T-helper 1 cell treated with Interleukin-12 subunit alpha and Interleukin-12 subunit beta and Interleukin-4 antibody, amounts not matched to agents 30 ng/mL and 1 ng/mL, for 36 hours (primary cell): Measurements from ENCODE around the gene TTC34. TPM values are rescaled to one million over a fixed set of nuclear protein-coding genes. Genes with fewer than 3 reads are reported as not detected.
"Not testable (repeated sequence)": the region's sequence is repeated elsewhere in the genome, so short reads cannot be mapped to it uniquely, and the experiment has no call there.

ENCODE experiments used
- intact Hi-C: fragments of 100-400 bp; cut with micrococcal nuclease; formaldehyde crosslinking; loops from one replicate; pipeline ENCODE4 v1.15.1; 2024
- total RNA-seq: library from RNA; stranded (reverse); gene quantifications from 2 replicates; pipeline ENCODE4 v1.2.3, GENCODE V29; 2022

Gene TTC34
- total RNA-seq, 1 donor from 2014 or later: 2.3 TPM

DNA sequence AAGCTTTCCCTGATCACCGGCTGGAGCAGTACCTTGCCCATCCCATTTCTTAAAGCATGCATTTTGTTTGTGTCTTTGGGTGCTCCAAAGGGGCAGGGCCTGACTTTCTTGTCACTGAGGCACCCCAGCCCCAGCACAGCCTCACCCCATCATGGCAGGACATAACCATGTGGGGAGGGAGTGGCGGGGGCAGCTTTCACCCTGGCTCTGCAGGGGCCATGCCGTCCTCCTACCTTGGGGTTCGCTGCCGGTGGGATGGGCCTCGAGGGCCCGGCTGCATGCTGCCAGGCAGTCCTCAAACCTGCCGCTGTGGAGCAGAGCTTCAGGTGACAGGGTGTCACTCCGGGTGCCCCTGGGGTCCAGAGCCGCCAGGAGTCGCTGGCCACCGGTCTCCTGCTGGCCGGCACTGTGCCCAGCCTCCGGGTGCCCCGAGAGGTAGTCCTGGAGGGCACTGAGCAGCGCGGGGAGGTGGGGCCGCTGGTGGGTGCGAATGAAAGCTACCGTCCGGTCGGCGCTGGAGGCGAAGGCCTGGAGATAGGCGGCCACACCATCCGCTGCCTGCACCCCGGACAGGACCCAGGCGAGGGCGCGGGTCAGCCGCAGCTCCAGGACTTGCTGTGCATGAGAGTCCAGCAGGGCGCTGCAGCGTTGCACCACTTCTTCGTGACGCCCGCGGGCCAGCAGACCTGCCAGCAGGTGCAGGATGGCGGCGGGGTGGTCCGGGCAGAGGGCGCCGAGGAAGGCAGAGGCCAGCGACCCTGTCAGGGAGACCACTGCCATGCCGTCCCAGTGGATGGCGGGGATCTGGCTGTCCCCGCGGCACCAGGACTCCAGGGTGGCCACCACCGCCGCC, 1.5 kb downstream of the TTC34 start:
- intact Hi-C loops: no loop called here

DNA sequence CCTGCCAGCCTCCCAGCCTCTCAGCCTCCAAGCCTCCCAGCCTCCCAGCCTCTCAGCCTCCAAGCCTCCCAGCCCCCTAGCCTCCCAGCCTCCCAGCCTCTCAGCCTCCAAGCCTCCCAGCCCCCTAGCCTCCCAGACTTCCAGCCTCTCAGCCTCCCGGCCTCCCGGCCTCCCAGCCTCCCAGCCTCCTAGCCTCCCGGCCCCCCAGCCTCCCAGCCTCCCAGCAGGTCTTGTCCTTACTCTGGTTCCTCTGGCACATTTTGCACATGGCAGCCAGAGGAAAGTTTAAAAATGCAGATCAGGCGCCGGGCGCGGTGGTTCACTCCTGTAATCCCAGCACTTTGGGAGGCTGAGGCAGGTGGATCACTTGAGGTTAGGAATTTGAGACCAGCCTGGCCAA, 2.5 kb downstream of the TTC34 start:
- intact Hi-C loops: not testable (repeated sequence)

- intact Hi-C loops: no loop called here
Observed at GRCh38 chr1:2797741-2798016, 3.8 kb downstream of the TTC34 start.

DNA sequence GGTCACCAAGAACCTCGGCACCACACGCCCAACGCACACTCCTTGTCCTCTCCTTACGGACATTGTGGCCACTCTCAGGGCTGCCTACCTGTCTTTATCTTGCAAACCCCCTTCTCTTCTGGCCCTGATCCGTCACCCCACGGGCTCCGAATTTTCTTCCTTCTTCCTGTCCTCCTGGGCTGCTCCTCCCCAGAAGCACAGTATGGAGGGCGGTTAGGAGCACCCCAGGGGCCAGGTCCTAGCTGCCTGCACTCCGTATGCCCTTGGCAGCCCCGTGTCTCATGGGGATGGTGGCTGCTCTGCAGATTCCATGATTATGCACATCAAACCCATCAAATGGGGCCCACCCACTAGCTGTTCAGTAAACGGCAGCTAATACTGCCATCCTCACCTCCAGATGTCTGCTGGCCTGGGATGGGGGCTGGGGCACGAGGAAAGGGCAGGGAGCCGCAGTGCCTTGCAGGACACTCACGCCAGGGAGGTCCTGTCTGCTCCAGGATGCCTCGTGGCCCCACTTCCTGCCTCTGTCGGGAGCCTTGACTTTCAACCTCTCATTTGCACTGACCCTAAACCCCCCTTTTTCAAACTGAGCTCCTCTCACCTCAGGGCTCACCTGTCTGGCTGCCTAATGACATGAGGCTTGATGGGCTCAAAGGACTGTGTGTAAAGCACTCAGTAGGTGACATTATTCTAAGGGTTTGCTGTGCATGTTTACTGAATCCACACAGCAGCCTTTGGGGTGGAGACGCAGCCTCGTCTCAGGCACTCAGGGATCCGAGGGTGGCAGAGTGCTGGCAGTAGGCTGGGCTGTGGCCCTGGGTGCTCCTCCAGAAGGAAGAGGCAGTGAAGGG, 4.4 kb downstream of the TTC34 start:
- intact Hi-C loops: no loop called here

DNA sequence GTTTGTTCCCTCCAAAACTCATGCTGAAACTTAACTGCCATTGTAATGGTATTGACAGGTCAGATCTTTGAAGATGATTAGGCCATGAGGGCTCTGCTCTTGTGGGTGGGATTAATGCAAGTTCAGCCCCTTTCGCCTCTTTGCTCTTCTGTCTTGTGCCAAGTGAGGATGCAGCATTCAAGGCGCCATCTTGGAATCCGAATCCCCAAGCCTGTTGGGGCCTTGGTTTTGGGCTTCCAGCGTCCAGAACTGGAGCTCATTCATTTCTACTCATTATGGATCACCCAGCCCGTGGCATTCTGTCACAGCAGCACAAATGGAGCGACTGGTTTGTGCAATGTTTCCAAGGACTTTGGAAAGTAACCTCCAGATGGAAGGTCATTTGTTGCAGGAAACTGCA, 5.6 kb downstream of the TTC34 start:
- intact Hi-C loops: no loop called here

- intact Hi-C loops: no loop called here
Observed at GRCh38 chr1:2791027-2791760, 10.3 kb downstream of the TTC34 start.

DNA sequence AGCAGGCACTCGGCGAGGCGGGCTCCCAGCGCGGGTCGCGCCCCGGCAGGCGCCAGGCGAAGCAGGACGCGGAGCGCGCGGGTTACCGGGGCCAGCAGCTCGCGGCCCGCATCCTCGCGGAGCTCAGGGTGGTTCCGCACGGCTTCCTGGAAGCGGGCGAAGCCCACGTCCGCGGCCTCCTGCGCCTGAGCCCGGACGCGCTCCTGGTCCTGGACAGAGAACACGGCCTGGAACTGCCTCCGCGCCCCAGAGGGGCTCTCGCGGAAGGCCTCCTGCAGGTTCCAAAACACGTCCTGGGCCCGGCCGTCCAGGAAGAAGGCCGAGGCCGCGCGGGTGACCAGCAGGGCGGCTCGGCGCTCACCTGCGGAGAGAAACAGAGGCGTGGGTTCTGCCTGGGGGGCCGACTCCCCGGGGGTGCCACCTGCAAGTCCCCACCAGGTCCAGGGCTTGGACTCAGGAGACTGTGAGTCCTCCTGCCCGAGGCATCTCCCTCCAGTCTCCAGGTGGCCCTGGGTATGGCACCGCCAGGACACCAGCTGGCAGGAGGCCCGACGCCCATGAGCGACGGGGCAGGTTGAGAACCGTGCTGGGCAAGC, 11.4 kb downstream of the TTC34 start:
- intact Hi-C loops: no loop called here

DNA sequence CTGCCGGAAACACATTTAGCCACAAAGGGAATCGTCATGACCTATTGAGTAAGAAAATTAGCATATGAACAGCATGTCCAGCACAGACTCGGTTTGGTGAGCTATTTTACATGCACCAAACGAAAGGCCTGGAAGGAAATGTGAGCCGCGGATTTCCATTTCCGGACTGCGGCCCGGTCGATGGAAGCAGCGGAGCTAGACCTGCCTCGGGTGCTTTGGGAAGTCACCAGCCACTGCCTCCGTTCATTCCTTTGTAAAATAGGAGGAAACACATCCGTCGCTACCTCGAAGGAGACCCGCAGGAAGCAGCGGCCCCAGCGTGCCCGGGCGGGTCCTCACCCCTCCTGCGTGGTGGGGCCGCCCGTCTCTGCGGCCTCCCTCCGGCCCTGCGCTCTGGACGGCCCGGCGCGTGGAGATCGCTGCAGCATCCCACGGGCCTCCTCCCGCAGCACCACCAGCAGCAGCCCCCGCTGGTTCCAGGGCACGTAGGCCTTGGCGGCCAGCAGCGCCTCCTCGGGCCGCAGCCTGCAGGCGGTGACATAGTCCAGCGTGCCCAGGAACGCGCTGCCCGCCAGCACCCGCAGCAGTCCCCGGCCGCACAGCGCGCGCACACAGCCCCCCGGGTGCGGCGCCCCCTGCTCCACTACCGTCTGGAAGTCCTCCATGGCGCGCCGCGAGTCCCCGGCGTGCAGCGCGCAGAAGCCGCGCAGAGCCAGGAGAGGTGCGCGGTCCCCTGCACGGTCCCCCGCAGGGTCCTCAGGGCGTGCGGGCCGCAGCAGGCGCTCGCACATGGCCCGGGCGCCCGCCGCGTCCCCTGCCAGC, 12.1 kb downstream of the TTC34 start:
- intact Hi-C loops: no loop called here

- intact Hi-C loops: no loop called here
Observed at GRCh38 chr1:2788506-2789163, 12.9 kb downstream of the TTC34 start.

DNA sequence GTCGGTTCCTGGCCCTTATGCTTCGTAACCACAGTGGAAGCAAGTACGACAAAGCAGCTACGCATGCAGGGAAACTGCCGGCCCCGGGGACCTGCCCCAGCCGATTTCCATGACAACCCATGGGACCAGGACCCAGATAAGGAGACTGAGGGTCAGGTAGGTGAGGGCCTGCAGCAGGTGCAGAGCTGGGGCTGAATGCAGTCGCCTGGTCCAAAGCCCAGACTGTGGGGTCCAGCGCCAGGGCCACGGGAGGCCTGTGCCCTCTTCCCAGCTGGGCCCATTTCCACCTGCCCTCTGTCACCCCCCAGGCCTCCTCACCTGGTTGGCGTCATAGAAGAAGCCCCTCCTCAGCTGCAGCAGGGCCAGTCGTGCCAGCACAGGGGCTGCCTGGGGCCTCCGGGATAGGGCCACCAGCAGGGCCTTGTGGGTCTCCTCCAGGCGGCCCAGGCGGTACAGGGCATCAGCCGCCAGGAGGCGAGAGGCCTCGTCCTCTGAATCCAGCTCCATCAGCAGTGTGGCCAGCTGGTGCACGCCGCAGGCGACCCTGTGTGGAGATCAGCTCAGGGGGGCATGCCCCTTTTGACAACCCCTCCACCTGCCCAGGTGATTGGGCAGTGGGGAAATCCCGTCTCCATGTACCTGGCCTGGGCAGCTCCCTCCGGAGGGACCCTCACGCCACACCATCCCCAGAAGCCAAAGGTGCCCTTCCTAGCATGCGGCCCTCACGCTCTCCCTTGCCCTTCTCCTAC, 14.2 kb downstream of the TTC34 start:
- intact Hi-C loops: no loop called here

GRCh38 chr1:2786329-2787162, 14.9 kb downstream of the TTC34 start:
- intact Hi-C loops: loop anchor here (1.0 kb wide), 1 partner anchor 372 kb away; no protein-coding TSS in a partner anchor

- intact Hi-C loops: loop anchor here (1.0 kb wide), 1 partner anchor 371 kb away; no protein-coding TSS in a partner anchor
Observed at GRCh38 chr1:2785631-2786328, 15.7 kb downstream of the TTC34 start.

GRCh38 chr1:2784854-2785630, 16.5 kb downstream of the TTC34 start:
- intact Hi-C loops: no loop called here

- intact Hi-C loops: no loop called here
Observed at GRCh38 chr1:2783435-2784397, 17.8 kb downstream of the TTC34 start.

DNA sequence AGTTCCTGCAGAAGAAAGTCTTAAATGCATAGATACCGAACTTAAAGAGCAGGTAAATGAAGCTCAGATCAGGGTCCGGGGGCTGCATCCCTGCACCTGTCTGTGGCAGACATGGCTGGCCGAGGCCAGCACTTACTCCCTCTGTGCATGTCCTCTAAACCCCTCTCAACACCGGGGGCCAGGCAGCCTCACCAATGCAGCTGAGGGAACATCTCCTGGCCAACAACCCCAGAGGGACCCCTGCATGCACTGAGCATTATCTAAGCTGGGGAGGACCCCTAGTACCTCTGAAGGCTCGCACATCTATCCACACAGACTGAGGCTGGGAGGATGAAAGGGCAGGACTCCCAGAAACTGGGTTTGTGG, 18.4 kb downstream of the TTC34 start:
- intact Hi-C loops: no loop called here

DNA sequence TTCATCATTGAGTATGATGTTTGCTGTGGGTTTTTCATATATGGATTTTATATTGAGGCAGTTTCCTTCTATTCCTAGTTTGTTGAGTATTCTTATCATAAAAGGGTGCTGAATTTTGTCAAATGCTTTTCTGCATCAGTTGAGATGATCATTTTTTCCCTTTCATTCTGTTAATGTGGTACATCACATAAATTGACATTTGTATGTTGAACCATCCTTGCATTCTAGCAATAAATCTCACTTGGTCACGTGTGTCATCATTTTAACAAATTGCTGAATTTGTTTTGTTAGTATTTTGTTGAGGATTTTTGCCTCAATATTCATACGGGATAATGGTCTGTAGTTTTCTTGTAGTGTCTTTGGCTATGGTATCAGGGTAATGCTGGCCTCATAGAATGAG, 19.9 kb downstream of the TTC34 start:
- intact Hi-C loops: no loop called here
